Activated effector memory CD4-positive, alpha-beta T cell treated with anti-CD3 and anti-CD28 coated beads, Interleukin-2, amount 50 U/mL, for 16 hours (primary cell): ENCODE results near the gene LTV1.
"Not testable (repeated sequence)": the region's sequence is repeated elsewhere in the genome, so short reads cannot be mapped to it uniquely, and the experiment has no call there.

ENCODE experiments used
- DNase-seq: peaks from one replicate; pipeline ENCODE4 v3.0.0-alpha.2; 2020

Gene LTV1, protein sequence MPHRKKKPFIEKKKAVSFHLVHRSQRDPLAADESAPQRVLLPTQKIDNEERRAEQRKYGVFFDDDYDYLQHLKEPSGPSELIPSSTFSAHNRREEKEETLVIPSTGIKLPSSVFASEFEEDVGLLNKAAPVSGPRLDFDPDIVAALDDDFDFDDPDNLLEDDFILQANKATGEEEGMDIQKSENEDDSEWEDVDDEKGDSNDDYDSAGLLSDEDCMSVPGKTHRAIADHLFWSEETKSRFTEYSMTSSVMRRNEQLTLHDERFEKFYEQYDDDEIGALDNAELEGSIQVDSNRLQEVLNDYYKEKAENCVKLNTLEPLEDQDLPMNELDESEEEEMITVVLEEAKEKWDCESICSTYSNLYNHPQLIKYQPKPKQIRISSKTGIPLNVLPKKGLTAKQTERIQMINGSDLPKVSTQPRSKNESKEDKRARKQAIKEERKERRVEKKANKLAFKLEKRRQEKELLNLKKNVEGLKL

DNA sequence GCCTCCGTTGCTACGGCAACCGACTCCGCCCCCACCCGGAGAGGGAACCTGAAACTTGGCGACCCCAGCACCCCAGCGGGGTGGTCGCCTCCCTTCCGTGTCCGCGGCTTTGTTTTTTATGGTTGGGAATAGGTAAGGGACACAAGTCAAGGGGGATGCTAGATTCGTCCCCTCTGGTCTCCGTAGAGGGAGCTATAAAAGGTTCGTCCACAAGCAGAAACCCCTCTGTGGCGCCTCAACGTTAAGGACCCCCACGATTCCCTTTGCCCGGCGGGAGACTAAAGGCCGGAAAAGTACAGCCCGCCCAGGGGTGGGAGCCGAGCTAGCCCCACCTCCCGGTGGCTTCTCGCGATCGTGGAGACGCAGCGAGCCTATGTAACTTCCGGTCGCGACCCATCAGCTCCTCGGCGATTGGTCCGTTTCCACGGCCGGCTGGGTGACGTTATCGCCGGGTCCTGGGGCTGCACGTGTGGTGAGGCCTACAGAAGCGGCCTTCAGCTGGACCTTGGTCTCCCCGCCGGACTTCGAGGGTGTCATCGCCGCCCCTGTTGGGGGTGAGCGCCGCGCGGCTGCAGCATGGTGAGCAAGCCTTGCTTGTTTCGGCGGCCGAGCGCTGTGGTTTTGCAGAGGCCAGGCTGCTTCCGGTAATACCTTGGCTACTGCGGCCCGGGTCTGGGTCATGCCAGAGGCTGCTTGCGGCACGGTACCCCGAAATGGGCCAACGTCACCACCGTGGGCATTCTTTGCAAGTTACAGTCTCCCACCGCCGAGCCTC is at the start of gene LTV1:
Gene LTV1, plus strand, starts transcription at position 437 of the 775 bp plus-strand sequence. Its CDS starts 140 bp downstream, at position 577.
- peak; percentile 97 for DNase-seq

DNA sequence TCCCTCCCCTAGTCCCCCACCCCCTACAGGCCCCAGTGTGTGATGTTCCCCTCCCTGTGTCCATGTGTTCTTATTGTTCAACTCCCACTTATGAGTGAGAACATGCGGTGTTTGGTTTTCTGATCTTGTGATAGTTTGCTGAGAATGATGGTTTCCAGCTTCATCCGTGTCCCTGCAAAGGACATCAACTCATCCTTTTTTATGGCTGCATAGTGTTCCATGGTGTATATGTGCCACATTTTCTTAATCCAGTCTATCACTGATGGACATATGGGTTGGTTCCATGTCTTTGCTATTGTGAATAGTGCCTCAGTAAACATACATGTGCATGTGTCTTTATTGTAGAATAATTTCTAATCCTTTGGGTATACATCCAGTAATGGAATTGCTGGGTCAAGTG is 46.6 kb upstream of the LTV1 start:
- not testable (repeated sequence) for DNase-seq

DNA sequence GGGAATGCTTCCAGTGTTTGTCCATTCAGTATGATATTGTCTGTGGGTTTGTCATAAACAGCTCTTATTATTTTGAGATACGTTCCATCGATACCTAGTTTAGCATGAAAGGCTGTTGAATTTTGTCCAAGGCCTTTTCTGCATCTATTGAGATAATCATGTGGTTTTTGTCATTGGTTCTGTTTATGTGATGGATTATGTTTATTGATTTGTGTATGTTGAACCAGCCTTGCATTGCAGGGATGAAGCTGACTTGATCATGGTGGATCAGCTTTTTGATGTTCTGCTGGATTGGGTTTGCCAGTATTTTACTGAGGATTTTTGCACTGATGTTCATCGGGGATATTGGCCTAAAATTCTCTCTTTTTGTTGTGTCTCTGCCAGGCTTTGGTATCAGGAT is 44.7 kb upstream of the LTV1 start:
- not testable (repeated sequence) for DNase-seq

DNA sequence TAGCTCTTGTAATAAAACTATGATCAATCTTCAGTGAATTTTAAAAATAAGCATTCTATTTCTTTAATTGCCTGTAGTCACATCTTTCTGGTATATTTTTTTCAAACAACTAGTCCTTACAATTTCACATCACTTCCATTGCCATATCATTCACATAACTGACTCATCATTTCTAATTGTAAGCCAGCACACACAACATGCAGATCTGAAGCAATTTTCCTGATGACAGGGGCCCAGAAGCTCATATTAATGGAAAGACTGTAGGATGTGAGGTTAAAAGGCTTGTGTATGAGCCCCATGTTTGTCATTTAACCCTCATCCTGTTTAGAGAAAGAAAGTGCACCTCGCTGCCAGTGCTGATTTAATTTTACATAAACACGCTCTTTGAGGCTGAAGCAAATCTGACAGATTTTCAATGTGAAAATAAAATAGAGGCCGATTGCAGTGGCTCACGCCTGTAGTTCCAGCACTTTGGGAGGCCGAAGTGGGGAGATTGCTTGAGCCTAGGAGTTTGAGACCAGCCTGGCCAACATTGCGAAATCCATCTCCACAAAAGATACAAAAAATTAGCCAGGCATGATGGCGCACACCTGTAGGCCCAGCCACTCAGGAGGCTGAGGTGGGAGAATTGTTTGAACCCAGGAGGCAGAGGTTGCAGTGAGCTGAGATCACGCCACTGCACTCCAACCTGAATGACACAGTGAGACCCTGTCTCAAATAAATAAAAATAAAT is 40.1 kb upstream of the LTV1 start:
- no peak for DNase-seq

DNA sequence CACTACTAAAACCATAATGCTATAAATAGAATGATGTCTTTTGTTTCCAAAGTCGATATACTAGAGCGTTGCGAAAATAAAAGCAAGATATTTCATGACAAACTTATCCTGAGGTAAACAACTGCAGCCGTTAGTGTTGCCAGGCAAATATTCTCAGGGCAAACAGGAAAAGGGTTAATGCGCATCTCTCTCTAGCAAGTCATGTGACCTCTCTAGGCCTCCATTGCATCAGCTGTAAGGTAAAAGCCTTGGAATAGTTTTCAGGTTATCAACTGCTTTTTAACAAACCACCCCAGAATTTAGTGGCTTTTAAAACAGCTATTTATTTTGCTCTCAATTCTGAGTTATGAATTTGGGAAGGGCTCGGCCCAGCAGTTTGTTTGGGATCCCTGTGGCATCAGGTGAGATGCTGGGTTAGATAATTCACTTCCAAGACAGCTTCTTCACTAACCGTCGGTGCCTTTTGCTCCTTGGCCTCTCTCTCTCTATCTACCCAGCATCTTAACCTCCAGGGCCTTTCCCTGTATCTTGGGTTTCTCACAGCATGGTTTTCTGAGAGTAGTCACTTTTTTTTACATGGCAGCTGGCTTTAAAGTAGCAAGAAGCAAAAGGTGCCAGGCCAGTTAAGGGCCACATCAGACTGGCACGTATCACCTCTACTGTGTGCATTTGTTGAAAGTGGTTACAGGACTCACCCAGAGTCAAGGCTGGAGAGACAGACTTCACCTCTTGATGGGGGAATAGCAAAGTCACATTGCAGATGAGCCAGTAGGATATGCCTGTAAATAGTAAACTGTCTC is 39.2 kb upstream of the LTV1 start:
- DNase-seq = no peak

DNA sequence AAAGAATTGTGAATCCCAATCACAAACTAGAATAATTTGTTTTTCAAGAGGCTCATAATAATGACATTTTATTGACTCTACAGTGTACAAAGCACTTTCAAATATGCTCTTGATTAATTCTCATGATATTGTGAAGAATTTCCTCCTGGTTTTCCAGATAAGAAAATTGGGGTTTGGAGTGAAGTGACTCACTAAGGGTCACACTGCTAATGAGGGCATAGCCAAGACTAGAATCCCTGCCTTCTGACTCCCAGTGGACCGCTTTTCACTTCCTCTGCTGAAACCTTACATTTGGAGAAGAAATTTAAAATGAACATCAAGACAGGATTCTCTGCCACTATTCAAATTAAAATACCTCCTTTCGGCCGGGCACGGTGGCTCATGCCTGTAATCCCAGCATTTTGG is 38.3 kb upstream of the LTV1 start:
- DNase-seq = no peak

DNA sequence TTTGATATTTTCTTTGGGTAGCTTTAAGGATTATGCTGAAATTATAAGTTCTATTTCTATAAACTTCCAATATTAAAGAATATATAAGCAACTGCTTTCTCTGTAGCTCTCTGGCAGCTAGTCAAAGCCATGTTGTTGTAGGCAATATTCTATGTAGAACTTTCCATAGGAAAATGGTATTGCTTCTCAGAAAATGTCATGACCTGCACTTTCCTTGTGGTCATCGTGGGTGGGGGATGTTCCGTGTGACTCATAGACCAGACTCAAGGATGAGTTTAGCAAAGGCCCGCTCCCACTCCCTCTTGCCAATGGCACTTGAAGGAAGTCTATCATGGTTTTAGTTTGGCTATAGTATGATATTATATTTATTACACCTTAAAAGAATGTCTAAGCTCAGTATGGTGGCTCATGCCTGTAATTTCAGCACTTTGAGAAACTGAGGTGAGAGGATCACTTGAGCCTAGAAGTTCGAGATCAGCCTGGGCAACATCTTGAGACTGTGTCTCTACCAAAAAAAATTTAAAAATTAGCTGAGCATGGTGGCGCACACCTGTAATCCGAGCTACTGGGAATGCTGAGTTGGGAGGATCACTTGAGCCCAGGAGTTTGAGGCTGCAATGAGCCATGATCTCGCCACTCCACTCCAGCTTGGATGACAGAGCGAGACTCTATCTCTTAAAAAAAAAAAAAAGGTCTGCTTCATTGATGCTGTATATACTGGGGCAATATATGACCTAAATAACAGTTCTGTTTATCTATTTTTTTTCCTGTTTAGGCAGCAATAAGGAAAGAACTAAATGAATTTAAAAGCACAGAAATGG is 36.6 kb upstream of the LTV1 start:
- DNase-seq = peak; percentile 90

DNA sequence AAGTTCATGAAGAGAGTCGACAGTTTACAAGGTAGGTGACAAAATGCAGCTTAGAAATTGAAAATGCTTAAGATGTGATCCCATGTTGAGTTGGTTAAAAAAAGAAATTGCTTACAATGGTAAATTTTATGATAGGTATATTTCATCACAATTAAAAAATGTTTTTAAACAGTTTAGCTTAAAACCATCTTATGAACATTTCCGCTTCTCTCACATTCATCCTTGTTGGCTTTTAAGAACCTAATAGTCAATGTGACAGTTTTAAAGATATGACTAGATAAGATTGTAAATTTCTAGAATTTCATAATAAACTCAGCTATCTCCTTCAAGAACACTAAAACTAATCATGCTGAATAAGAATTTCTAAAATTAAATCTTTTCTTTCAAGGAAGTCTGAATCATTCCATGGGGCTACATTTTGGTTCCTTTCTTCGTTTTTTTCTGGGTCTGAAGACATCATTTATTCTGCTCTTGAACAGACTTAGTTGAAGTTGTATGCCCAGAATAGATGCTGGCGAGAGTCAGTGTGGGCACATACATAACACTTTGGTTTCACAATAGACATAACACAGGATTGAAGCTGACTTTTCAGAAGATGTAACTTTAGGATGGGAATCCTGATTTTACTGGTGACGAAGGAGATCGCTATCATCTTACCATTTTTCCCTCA is 35.9 kb upstream of the LTV1 start:
- DNase-seq = no peak

DNA sequence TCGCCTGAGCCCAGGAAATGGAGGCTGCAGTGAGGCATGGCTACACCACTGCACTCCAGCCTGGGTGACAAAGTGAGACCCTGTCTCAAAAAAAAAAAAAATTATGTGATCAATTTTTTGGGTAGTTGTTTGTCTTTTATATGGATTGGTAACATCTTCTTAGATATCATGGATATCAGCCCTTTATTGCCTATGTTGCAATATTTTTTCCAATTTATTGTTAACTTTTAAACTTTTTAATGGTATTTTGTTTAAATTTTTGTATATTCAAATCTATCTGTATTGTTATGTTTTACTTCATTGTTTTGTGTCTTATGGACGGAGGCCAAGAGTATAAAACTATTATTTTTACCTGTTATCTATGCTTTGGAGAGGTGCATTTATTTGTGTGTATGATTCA is 32.4 kb upstream of the LTV1 start:
- no peak for DNase-seq

DNA sequence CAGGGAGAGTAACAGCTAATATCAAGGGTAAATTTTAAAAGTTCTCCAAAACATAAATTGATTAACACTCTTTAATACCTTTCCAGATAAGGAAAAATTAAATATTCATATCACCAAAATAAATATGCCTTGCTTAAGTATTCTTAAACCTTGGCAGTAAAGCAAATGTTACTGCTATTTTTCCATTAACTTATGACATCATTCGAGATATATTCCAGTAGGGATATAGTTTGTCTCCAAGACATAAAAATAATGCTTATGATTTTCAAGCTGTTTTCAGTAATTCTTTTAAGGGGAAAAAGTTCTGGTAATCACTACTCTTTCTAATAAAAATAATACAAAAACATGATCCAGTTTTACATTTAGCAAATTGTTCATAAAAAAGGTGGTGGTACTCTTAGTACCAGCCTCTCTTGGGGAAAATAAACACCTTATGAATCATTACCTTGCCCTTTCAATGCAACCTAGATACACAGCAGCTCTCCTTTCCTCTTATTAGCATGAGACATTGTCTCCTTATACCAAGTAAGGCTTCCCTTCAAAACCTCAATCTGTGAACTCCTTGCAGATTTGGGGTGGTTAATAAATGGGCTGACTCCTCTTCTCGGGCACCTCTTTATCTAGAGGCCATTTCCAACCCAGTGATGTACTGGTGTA is 31.5 kb upstream of the LTV1 start:
- DNase-seq = no peak

DNA sequence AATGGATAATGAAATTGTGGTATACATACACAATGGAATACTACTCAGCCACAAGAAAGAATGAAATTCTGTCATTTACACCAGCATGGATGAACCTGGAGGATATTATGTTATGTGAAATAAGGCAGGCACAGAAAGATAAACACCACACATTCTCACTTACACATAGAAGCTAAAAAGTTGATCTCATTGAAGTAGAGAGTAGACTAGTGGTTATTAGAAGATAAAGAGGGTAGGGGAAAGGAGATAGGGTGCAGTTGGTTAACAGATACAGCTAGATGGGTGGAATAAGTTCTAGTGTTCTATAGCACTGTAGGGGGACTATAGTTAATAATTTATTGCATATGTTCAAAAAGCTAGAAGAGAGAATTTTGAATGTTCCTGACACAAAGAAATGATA is 25.5 kb upstream of the LTV1 start:
- no peak for DNase-seq

DNA sequence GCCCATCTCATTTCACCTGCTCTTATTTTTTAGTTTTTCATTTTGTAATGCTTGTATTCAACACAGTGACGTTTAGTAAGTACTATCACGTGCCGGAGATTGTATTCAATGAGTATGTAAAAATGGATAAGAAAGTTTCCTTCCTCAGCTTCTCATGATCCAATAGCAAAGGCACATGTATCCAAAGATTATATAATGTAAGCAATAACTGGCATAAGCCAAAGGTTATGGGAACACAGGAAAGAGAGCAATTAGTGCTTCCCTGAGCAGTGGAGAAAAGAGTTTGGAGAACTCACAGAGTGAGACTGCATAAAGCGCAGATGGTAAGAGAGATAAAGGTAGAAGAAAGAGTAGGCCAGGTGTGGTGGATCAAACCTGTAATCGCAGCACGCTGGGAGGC is 21.8 kb upstream of the LTV1 start:
- no peak for DNase-seq

DNA sequence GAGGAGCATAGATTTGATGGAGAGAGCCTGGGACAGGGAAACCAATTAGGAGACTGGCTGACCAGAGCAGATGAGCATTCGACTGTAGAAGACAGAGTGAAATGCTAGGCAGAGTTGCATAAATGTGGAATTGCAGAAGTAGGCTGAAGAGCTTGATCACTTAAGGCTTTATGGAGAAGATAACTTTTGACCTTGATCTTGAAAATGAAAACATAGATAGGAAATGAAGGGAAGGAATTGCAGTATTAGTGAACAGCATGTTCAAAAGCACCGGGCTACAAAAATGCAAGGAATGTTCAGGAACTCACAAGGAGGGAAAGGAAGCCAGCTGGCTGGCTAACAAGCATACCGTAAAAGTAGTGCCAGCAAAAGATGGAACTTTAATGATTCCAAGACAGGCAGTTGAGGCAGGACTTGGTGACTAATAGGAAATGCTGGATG is 20.5 kb upstream of the LTV1 start:
- DNase-seq = no peak

DNA sequence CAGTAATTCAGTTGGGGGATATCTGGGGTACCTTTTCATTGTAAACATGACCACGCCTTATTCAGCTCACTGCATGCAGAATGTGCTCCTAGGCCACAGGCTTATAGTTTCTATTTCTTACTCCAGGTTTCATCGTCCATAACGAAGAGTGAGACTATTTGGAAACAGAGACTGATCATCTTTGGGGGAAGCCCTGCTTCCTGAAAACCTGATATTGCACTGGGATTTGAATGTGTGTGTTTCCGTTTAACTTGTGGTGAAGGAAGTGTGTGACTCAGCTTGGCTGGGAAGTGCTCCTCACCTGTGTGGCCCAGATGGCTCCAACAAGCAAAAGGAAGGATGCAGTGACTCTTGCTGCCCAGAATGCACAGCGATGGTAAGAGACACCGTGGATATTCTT is 19.6 kb upstream of the LTV1 start:
- DNase-seq = no peak

DNA sequence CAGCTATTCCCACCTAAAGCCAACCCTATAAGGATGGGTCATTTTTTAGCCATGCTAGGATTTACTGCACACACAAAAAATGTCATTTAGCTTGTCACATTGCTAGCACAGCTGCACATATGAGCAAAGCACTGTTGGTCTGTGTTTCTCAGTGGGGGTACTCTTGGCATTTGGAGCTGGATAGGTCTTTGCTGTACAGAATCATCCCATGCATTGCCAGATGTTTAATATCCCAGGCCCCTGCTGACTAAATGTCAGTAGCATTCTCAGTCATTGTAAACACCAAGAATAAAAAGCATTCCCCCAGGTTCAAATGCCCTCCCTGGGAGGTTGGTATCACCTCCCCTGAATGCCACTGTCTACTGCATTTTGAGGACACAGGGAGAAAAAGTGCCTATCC is 14.6 kb upstream of the LTV1 start:
- no peak for DNase-seq

DNA sequence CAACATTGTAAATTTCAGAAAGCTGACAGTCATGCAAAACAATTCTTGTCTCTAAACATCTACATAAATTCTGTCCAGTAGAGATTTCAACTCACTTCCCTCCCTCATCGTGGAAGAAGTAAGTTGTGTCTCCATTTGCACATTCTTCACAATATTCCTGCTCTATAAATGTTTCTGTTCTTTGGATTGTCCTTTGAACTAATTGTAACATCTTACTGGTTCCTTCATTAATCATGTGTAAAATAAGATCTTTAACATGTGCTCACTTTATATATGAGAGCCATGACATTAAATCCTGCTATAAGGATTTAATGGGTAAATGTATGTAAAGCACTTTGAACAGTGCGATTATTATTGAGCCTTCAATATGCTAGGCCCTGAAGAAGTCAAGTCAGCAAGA is 7.0 kb upstream of the LTV1 start:
- no peak for DNase-seq

DNA sequence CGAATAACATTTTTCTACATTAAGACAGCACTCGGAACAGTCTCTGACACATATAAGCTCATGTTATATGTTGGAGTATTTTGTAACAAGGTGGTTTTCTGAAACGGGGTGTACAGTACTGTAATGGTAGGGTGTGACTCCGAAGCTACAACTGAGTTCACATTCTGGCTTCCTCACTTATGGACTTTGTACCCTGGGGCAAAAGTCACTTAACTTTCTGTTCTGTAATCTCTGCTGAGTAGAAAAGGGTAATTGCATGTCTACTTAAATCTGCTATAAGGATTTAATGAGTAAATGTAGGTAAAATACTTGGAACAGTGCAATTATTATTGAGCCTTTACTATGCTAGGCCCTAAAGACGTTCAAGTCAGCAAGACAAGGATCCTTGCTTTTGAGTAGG is 4.7 kb upstream of the LTV1 start:
- no peak for DNase-seq

DNA sequence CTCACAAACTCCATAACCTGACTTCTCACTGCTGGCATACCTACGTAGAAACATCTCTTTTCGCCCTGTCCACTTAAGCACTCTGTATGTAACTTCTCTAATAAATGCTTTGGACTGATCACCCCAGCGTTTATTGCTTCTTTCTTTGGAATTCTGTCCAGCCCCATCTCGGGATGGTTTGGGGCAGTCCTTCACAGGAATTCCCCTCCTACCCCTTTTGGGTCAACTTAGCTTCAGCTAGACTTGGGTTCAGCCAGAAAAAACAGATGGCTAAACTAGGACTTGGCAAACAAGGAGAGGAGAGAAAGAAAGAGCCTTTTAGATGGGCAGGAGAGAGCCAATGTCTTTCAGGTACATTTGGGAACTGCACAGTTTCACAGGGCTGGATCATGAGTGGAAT is 3.9 kb upstream of the LTV1 start:
- no peak for DNase-seq

DNA sequence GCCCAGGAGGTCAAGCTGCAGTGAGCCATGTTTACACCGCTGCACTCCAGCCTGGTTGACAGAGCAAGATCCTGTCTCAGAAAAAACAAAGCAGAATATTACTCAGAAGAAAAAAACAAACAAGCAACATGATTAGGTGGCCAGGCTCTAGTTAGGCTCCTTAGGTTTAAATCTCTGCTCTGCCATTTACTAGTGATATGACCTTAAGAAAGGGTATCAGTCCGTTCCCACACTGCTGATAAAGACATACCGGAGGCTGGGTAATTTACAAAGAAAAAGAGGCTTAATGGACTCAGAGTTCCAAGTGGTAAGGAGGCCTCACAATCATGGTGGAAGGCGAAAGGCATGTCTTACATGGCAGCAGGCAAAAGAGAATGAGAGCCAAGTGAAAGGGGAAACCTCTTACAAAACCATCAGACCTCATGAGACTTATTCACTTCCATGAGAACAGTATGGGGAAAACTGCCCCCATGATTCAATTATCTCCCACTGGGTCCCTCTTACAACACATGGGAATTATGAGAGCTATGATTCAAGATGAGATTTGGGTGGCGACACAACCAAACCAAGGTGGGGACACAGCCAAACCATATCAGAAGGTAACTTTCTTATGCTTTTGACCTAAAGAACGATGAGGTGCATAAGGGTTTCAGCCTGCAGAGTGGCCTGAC is 2.4 kb upstream of the LTV1 start:
- DNase-seq = no peak

DNA sequence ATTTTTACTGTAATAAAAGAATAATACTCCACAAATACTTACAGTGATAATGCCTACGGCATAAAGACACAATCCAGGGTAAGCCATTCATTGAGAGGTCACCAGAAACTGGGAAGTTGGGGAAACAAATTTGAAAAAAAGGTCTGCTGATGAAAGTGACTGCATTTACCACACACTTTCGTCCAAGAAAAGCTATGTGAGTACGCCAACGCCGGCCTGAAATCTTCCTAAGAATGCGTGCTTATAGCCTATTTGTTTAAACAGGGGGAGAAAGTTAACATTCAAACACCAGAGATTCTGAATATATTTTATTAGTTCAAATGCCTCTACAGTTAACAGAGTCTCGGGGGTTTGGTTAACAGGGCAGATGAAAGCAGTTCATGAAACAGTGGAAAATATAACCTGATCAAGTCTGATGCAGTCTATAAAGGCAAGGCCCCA is 657 bp upstream of the LTV1 start:
- DNase-seq = no peak
